HG02759 (cell line): ENCODE measurements around the gene LHPP.
A peak's percentile ranks its signal among the peaks of the same experiment; 100 is the strongest.
"Not testable (repeated sequence)": the region's sequence is repeated elsewhere in the genome, so short reads cannot be mapped to it uniquely, and the experiment has no call there.

Experiments used
- ATAC-seq: cut with Tn5 transposase; IDR thresholded peaks from one replicate; pipeline ENCODE4 v1.9.1; 2021; ENCODE audit warnings: mild to moderate bottlenecking, moderate library complexity; ENCODE audit not compliant: unreplicated experiment

Gene LHPP

DNA sequence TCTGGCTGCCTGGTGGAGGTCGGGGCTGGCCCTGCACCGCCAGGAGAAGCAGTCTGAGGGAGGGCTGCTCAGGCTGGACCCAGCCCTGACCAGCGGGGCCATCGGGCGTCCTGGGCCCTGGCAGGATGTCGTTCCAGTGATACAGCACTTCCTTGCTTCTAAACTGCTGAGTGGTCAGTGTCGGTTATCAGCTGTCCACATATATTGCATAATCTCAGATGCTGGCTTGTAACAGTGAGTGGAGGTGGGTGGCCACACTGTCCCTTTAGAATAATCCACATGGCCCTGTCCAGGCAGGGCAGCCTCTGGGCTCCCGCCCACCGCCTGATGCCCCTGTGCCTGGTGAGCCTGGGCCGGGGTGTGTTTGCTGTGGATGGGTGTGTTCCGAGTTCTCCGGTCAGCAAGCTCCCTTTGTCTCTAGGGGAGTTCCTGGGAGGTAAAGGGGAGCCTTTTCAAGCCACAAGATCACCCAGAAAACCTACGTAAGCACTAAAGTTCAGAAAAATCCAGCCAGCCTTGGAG lies 86.1 kb downstream of the LHPP start:
- ATAC-seq = no peak

- ATAC-seq = not testable (repeated sequence)
Observed at GRCh38 chr10:124549171-124549570, 87.5 kb downstream of the LHPP start.

- ATAC-seq = peak; percentile 63
Observed at GRCh38 chr10:124550293-124551034, 88.8 kb downstream of the LHPP start.

DNA sequence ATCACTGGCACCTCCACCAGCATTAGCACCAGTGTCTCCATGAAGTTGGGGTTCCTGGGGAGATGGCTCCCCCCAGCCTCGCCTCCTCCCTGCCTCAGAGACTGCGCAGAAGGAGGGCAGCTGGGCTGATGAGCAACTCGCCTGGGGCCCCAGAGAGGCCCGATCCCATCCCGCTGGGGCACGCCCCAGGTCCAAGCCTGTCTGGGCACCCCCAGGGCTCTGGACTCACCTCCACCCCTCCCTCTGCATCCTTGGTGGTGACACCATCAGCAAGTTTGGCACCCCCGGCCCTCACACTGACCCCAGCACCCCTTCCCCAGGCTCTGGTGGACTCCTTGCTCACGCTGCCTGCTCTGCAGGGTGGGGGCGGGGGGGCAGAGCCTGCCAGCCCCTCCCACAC lies 89.5 kb downstream of the LHPP start:
- no peak for ATAC-seq

DNA sequence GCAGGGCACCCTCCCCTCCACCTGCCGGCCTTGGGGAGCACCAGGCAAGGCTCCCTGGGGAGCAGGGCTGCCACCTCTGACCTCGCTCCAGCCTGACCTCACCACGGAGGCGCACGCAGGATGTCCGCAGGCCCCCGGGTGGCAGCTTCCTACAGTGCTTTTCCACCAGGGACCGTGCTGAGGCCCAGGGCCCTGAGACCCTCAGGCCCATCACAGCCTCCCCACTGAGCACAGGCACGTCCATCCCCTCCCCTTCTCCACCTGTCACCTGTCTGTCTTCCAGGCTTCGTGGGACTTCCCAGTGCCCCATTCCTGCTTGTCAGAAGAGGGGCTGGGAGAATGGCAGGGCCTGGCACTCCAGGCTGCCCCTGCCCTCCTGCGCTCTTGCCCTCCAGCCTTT lies 90.1 kb downstream of the LHPP start:
- no peak for ATAC-seq

DNA sequence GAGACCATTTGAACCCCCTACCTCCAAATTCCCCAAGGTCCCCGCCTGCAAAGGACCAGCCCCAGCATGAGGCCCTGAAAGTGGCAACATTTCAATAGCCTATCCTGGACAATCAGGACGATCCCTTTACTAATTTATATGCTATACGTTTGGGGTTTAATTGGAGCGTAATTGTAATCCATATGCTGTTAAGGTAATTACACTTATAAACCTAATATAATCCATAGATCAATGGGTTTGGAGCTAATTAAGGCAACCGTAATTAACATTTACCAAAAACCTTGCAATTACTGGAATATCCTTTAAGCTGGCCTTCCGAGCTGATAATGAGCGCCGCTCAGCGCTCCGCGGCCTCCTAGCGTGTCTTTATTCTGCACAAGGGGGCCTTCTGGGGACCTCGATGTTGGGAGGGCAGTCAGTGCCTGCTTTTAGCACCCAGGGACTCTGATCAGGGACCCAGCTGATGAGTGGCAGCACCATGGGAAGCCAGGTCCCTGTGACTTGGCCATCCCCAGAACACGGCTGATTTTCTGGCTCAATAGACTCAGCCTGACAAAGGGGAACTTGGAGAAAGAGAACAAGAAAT lies 91.2 kb downstream of the LHPP start:
- ATAC-seq = no peak

GRCh38 chr10:124554085-124554858 lies 92.6 kb downstream of the LHPP start:
- no peak for ATAC-seq

- no peak for ATAC-seq
Observed at GRCh38 chr10:124557167-124557566, 95.5 kb downstream of the LHPP start.

DNA sequence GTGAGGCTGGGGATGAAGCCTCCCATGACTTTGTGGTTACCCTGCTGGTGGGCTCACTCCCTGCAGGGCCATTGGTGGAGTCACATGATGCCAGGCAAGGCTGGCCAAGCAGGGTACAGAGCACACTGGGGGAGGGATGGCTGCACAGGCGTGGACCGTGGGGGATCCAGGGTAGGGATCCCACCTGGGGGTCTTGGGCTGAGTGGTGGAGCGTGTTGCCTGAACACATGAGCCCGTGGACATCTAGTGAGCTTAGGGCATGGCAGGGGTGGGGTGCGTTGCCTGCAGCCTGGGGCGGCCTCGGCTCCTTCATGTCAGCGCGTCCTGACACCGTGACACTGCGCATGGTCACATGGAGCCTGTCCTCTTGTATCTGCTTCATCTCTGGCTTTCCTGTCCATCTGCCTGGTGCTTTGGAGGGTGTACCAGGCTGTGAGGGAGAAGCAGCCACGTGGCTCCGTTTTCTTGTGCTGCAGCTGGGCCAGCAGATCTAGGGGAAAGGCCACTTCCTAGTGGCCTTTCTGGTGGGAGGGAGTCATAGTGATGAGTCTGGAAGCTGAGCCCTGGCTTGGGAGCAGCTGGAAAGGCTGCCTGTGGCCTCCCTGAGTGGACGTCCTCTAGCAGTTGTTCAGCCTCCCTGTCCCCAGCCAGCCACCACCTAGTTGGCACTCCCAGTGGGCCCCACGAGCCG lies 96.2 kb downstream of the LHPP start:
- ATAC-seq = no peak

DNA sequence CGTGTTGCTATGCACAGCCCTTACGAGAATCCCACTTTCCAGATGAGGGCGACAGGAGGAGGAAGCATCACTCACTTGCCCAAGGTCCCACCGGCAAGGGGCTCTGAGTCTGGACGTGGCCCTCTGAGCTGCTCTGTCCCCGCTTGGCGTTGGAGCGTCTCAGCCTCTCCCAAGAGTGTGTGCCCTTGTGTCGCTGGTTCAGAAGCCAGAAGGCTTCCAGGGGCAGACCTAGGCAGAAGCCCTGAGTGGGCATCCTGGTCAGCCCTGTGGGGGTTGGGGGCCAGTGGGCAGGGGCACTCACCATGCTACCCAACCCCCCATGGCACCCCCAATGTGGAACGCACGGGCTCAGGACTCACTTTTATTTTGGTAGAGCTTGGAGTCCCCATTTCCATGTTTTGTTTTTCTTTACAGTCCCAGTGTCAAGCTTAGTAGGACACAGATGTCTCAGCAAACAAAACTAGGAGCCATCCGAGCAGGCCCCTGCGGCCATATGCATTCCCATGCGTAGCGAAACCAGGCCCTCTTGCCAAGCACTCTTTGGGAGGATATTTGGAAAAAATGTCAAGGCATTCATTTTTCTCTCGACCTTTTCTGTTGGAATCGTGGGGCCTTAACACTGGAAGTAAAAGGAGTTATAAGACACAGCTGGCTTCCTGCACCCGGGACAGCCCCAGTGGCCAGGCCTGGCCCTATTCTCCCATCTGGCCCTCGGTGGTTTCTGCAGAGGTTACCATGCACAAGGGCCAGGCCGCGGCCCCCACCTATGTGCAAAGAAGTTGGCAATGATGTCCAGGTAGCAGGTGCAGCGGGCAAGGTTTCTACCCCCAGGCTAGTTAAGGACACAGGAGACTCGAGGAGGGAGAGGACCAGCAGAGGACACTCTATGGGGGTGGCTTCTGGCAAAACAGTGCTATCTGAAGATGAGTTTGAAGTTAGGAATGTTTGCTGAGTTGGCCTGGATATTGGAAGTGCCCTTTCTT lies 97.0 kb downstream of the LHPP start:
- ATAC-seq = no peak

DNA sequence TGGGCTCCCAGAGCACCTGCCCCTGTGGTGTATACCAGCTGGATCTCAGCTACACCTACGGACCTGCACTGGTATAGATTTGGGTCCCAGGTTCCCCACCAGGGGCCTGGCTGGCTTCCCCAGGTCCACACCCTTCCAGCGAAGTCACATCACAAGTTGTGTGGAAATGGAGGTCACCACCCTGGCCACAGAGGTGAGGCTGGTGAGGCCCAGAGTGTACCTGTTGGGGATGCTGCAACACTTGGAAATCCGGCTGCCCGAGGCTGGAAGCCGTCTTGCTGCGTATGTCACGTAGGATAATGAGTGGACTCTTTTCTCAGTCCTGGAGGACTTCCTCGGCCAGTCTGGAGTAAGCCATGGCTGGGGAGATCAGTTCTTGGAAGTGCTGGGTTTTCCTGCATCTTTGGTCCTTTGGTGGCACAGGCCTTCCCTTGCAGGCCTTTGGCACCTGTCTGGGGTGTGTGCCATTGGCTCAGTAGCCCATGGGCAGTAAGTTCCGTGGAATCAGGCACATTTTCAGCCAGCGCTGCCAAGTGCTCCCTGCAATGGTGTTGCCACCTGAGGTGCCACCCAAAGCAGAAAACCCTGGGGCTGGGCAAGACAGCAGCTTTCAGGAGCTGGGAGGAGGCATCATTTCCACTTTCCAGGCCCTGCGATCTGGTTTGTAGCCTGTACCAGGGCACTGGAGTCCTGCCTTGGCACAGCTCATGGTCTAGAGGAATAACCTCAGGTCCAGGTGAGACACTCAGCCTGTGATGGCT lies 97.9 kb downstream of the LHPP start:
- ATAC-seq = no peak

DNA sequence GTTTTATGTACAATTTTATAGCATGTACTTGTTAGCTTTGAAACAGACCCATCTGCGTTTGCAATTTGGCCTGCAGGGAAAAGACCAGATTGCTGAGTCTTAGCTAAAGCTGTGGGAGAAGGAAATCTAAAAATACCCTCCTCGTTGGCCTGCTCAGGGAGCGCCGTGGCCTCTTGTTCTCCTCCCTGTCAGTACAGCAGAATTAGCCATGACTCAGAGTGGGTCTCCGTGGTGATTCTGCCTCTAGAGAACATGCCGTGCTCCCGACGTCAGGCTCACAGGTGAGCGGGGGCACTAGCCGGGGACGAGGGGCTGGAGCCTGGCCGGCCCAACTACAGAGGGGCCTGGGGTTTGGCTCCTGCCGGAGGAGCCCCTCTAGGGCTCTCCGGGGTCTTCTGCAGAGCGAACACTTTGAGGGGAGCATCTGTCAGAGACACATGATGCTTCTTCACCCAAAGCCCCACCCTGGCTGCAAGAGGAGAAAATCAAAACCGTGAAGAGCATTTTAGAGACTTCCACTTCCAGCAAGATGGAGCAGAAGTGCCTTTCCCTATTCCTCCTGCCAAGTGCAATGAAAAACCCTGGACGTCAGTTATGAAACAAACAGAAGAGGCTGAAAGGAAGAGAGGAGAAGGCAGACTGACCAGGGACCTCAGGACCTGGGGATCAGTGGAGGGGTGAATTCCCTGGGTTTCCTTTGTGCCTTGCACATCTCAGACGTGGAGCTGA lies 98.9 kb downstream of the LHPP start:
- no peak for ATAC-seq

DNA sequence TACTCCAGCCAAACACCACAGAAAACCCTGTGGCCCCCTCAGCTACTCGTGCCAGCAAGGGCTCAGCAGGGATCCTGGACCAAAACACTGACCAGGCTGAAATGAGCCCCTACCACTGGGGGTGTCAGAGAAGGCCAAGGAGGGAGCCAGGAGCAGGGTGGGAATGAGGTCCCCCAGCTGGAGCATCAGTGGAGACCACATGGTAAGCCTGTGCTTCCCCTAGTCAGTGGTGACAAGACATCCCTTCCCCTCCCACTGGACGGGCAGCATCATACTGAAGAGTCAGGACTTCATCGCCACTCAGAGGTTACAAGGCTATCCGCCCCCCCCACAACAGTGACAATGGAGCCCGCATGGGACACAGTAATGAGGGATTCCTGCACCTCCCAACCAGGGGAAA lies 99.6 kb downstream of the LHPP start:
- ATAC-seq = no peak

DNA sequence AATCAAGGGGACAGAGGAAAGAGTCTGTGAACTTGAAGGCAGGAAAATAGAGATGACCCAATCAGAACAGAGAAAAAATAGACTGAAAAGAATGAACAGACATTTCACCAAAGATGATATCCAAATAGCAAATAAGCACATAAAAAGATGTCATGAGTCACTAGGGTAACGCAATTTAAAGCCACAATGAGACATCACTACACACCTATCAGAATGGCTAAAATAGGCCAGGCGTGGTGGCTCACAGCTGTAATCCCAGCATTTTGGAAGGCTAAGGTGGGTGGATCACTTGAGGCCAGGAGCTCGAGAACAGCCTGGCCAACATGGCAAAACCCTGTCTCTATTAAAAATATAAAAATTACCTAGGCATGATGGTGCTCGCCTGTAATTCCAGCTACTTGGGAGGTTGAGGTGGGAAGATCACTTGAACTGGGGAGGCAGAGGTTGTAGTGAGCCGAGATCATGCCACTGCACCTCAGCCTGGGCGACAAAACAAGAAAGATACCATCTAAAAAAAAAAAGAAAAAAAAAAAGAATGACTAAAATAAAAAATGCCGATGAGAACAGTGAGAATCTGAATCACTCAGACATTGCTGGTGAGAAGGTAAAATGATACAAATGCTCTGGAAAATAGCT lies 100.9 kb downstream of the LHPP start:
- no peak for ATAC-seq

DNA sequence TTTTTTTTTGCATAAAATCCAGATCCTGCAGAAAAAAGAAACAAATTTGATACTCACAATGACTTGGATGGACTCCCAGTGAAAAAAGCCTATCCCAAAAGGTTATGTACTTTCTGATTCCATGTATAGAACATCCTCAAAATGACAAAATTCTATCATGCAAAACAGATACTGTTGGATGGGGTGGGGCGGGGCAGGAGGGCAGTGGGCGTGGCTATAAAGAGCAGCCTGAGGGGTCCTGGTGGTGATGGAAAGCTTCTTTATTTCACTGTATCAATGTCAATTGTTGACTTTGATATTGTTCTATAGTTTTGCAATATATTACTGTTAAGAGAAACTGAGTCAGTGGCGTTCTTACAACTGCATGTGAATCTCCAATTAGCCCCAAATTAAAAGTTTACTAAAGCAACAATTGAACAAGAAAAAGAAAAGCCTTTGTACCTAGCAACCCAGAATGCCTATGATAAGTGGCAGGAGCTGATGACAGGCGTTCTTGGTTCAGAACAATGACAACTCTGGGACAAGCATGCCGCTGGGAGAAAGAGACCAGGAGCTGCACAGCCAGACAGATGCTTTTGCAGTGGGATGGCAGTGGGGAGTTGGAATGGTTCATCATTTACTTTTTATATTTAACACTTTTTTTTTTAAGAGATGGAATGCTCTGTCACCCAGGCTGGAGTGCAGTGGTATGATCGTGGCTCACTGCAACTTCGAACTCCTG lies 101.9 kb downstream of the LHPP start:
- ATAC-seq = no peak

DNA sequence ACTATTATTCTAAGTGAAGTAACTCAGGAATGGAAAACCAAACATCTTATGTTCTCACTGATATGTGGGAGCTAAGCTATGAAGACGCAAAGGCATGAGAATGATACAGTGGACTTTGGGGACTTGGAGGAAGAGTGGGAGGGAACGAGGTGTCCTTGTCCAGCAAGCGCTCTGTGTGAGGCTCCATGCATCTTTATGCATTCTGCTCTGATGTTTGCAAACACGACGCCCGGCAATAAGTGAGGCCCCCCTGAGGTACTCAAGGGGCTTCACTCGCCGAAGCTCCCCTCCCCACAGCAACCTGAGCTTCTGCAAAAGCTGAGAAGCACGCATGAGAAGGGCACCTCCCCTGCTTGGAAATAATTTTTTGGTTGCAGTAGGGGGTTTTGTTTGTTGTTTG lies 103.3 kb downstream of the LHPP start:
- no peak for ATAC-seq

GRCh38 chr10:124565565-124566221 lies 104.1 kb downstream of the LHPP start:
- no peak for ATAC-seq
